GM21528 (cell line): Measurements from ENCODE around the gene EIF5A.
A peak's percentile ranks its signal among the peaks of the same experiment; 100 is the strongest.

Experiments used
- ATAC-seq: cut with Tn5 transposase; IDR thresholded peaks from one replicate; pipeline ENCODE4 v1.9.1; 2021; ENCODE audit warnings: mild to moderate bottlenecking, moderate library complexity; ENCODE audit not compliant: unreplicated experiment, low FRiP score

The EIF5A gene

DNA sequence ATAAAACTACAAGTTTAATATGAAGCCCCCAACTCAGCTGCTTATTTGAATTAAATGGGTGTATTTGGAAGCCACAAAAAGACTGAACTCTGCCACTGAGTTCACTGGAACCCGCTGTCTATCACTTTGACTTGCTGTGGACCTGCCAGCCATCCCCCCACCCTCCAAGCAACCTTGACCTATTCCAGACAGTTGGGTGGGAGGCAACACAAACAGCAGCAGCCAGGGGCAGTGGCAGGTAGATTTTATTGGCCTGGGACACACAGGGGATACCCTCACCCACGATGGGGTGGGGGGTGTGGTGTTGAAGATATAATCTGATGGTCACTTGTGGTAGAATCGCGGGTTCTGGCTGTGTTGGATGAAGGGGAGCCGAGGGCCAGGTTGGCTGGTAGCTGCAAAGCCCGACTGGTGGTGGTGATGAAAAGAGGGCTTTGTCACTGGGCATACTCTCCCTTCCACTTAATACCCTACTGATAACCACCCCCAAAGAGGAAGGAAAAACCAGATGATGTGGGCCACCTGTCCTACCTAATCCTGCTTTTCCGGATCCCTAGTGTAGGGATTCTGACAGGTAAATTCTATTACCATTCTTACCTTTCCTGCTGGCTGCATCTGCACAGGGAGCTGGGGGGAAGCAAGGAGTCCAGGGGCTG lies 5.1 kb downstream of the EIF5A start:
- ATAC-seq, result no peak

DNA sequence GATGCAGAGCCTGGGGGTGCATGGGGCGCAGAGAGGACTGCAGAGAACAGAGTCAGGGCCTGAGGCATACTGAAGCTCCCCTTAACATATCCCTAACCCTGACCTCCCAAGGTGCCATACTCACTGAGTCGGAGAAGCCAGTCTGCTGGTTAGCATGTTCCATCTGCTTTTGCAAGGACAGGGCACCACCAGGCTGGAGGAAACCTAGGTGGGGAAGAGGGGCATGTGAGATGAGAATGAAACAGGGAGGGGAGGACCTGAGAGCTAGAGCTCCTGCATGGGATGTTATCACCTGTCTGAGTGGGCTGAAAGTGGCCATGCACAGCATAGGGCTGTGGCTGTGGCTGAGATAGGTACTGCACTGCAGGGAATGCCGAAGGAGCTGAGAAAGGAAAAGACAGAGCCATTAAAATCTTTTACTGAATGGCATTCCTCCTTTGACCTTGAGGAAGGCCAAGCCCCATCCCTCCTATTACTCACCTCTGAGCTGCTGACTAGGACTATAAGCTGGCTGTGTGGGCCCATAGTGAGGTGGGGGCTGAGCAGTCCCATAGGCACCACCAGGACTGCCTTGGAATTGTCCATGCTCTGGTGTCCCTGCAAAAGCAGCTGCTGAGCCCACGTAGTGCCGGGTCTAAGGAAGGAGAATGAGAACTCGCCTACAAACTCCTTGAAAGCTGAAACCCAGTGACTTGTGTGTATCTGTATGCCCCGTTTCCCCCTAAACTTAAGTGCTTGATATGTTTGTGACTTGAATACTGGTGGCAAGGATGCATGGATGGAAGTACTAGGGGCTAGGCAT lies 5.9 kb downstream of the EIF5A start:
- ATAC-seq, result no peak

DNA sequence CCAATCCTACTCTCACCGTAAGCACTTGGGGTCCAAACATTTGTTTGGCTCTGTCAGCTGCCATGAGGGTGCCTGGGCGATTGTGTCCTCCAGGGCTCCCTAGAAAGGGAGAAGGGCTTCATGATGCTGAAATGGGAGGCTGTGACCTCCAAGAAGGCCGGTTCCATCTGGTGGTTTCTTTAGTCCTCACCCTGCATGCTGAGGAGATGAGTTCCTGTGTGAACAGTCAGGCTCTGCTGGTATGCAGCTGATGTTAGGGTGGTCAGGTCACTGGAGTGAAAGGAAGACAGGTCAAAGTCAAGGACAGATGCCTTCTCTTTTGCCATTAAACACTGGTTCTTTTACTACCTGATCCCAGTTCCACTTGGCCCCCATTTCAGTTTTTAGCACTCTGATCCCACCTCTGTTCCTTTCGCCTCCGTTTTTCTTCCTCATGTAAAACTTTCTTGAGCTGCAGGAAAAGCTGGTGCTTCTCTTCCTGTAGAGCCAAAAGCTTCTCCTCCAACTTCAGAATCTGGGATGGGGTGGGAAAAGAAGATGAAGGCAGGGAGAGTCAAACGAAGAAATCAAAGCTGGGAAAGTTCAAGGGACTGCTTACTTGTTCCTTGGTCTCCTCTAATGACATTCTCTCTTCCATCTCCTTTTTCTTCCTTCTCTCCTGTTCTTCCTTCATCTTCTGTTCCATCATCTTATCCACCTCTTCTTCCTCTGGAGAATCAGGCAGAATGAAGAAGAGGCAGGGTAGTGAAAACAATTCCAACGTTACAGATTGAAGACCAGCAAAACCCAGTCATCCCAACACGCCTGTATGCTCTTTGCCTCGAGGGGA lies 6.7 kb downstream of the EIF5A start:
- ATAC-seq, result no peak

DNA sequence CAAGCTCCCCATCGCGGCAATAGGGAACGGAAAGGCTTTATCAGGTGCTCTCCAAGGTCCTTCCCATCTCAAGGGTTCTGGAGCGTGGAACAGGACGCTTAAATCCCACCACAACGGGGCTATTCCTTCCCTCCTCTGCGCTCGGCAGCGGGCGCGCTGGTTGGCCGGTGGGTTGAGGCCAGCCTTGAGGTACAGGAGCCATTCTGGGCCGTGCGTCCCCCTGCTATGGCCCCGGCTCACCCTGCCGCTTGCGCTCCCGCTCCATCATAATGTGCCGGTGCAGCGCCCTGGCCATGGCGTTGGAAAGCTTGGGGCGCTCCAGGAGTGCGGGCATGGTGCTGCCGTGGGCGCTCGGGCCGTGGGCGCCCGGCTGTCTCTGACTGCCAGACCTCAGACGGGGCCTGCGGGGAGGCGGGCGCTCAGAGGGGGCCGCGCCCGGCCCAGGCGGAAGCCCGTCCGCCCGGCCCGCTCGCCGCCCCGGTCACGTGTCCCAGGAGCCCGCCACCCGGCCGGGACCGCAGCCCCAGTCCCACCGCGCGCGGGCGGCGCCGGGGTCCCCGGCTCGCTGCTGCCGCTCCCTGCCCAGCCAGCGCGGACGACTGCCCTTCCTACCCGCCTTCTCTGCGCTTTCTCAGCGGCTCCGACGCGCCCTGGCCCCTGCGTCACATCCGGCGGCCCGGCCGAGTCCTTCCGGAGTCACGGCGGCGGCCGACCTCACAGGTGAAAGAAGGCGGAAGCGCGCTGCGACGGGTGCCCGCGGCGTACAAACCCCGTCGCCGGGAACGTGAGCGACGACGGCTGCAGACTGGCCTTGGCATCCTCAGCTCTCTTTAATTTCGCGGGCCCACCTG lies 7.5 kb downstream of the EIF5A start, which contains the start of gene GPS2:
Gene GPS2, minus strand, starts transcription at position 642 of the 851 bp plus-strand sequence. Its CDS starts 308 bp downstream, at position 334.
- ATAC-seq, result peak; percentile 58

DNA sequence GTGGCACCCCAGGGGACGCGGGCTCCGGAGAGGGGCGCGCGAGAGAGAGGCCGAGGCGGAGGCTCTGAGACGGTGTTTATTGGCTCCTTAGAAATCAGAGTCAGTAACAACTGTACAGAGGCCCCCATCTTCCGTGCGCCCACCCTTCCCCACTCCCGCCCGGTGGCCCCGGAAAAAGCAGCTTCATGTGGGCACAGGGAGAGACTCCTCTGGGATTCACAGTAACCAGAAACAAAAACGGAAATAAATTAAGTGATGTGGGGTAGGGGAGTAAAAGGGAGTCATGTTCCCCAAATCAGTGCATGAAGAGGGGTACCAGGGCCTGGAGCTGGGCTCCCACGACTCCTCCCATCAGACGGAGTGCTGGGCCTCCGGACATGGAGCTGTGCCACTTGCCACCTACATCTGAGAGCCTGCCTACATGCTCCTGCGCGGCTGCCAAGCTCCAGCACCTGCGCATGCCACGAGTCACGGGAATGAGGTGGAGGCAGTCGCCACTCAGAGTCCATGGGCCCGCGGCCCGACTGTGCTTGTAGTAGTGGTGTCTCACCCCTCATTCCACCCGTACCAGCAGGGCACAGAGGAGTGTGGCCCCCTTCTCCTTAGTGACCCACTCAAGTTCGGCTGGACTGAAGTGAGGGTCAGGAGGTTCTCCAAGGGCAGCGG lies 8.3 kb downstream of the EIF5A start:
- ATAC-seq, result no peak

DNA sequence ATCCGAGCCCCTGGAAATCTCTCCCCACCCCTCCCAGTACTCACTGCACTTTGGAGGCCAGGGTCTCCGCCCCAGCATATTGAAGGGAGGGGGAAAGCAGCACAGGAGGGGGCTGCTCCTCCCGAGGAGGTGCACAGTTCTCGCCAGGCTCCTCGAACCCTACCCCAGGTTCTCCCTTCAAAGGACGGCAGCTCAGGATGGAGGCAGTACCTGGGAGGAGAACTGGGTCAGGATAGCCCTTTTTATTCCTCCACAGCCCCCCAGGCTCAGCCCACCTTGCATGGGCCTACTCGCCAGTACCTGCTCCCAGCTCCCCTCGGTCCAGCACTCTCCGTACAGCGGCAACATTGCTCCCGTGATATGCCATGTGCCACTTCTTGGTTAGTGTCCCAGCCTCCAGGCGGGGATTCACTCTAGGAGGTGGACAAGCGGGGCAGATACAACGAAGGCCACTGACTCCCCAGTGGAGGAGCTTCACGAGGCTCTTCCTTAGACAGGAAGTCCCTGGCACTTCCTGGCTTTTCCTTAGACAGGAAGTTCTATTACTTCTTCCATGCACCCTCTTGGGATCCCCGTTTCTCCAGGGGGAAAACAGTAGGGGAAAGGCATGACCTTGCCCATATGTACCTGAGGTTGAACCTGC lies 9.9 kb downstream of the EIF5A start:
- no peak for ATAC-seq

DNA sequence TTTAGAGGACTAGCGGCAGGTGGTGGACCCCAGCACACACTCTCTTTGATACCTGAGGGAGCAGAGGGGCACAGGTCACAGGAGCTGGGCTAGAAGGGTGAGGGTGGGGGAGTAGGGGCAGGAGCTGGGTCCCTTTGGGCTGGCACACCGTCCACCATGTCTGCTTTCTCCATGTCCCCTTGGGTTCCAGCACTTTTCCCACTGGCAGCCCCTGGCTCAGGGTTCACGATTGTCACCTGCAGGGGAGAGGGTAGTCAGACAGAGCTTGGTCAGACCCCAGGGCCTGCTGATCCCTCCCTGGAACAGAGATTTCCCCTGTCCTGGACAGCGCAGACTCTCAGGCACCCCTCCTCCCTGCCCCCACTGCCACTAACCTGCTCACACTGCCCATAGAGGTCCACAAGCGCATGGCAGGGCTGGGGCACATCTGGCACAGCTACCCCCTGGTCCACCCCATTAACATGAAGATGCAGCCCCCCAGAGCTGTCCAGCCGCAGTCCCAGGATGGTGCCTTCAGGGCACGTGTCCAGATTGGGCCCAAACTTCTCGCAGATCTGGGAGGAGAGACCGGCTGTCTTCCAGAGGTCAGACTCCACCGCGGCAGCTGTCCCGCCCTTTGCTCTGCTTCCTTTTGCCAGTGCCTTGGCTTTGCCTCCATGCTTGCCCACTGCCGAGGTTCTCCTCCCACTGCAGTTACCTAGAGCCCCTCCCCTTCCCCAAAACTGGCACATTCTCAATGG lies 10.9 kb downstream of the EIF5A start:
- ATAC-seq, result no peak

DNA sequence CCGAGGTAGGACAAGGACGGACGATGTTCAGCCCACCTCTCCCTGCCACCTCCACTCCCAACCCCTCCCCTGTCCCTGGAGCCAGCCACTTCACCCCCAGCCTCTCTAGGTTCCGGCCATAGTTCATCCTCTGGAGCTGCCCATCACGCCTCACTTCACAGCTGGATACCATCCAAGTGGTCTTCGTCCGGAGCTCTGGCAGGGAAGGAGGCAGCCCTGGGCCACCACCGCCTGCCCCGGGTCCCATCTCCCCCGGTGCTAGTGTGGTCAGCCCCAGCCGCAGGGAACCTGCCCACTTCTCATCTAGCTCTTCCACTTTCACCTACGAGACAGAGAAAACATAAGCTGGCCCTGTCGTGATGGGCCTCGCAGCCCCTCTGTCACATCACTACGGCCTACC lies 14.0 kb downstream of the EIF5A start:
- no peak for ATAC-seq

DNA sequence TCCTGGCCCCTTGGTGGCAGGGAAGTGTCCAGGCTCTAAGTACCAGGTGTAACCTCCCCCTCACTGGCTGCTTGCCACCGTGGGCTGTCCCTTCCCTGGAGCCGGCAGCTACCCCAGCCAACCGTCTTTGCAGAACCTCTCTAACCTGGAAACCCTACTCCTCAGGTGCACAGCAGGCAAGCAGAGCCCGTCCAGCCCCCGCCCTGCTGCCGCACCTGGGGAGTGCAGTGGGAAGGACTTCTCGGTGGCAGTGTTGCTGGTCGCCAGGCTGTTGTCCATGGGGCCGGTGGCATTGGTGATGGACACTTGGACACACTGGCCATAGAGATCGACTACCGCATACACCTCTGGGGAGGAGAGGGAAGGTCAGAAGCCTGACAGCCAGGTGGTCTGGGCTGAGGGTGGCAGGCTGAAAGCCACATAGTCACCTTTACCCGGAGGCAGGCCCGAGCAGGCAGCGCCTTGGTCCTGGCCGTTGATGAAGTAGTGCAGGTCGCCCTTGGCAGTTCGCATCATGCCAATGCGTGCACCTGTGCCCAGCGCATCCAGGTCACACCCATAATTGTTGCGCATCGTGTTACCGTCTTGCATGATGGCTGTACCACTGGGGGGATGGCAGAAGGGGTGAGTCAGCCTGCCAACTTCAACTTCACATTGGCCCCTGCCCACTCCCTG lies 15.2 kb downstream of the EIF5A start:
- no peak for ATAC-seq

DNA sequence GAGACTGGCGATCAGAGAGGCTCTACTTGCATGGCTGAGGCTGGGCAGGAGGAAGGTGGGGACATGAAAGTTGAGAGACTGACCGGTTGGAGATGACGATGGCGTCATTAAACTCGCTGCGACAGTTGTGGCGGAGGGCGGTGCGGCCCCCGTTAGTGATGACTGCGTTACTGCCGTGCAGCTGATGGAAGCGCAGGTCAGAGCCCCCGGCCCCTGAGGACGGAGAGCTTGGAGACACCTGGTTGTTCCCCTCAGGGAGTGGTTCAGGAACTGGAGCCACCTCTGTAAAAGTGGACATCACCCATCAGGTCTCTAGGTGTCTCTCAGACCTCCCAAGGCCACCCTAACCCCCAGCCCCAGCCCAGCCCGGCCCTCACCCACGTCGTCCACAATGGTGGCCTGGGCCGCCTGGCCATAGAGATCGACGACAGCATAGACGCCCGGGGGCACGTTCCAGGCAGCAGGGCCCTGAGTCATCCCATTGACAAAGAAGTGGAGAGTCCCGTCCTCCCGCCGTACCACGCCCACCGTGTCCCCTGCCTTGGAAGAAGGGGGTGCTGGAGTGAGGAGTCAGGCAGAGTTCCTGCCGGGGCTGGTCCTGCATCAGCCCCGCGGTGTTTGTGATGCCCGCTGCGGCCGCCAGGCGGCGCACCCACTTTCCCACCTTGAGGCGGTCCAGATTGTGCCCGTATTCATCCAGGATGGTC lies 16.5 kb downstream of the EIF5A start:
- no peak for ATAC-seq

DNA sequence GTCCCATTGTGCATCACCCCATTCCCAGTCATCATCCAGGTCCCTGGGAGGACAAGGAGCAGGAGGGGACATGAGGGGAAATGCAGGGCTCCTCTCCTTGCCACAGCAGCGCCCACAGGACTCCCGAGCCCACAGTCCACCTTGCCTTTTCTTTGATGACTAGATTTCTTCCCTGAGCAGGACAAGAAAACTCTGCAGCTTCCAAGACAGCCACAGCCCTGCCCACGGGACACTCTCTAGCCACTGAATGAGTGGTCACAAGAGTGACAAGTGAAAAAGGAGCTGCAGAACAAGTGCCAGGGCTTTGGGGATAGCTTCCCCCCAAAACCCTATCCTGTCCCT lies 17.0 kb downstream of the EIF5A start:
- no peak for ATAC-seq

DNA sequence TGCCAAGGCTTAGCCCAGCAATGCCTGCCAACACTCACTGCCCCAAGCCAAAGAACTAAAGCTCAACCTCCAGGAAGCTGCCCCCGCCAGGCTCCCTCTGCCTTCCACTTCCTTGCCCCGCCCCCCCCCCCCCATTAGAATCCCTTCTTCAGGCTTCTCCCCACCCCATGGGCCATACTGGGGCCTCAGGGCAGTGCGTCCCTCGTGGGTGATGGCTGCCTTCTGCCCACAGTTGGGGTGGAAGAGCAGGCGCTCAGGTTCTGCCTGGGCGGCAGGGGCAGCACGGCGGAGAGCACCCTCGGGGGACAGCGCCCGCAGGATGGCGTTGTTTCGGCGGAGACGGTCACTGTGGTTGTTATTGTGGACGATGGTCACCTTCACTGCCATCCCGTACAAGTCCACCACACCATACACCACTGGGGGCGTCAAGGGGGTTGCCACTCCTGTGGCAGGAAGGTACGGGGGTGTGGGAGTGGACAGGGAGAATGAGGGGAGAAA lies 17.7 kb downstream of the EIF5A start:
- no peak for ATAC-seq

DNA sequence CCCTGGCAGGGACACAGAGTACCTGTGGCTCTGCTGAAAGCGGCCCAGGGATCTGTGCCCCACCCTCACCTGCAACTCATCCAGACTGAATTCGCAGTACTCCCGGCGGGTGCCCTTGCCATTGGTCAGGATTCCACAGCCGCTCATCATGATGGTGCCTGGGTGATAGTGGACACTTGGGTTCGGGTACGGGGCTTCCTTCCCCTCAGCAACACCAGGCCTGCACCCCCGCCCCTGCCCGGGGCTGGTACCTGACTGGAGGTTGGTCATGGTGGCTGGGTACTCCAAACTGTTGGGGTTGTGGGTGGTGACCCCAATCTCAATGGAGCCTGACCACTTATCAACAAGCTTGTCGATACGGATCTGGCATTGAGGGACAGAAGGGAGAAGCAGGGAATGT lies 18.8 kb downstream of the EIF5A start:
- ATAC-seq, result no peak

DNA sequence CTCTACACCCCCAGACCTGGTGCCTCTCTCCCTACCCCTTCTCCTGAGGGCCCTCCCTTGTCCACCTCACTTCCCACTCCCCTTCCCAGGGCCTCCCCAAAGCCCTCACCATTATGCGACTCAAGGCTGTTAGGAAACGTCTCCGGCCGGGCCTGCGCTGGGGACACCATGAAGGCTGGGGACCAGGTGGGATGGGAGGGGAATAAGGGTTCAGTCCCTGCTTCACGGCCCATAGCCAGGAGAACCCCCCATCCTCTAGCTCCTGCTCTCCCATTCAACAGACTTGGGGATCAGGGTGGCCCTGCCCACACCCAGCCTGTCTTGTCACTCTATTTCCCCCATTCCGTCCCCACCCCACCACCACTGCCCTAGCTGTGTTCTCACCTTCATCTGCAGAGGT lies 19.6 kb downstream of the EIF5A start:
- no peak for ATAC-seq

DNA sequence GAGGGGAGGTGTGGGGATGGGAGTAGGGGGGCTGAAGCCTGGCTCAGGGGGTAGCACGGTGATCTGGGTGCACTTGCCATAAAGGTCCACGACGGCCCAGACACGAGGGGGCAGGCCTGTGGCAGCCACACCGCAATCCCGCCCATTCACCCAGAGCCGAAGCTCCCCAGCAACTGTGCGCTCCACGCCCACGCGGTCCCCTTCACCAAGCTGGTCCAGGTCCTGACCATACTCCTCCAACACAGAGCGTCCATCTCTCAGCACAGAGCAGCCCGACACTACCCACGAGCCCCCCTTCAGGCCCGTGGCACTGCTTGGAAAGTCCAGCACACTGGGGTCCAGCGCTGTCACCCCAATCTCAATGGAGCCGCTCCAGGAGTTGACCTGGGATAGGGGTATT lies 20.1 kb downstream of the EIF5A start:
- ATAC-seq, result no peak

DNA sequence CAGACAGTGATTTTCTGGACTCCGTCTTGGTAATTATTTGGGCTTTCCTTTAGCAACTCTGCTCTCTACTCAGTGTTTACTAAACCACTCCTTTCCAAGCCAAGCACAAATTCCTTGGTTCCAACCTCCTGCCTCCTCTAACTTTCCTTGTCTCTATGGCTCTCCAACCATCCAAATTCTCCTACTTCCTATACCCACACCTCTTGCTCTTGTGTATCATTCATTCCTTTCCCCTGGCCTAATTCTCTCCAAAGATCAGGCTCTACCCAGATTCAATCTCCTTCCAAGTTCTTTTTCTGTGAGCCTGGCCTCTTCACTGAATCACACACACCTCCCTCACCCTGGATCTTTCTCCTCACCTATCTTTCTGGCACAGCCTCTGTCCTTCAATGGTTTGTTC lies 20.6 kb downstream of the EIF5A start:
- no peak for ATAC-seq

DNA sequence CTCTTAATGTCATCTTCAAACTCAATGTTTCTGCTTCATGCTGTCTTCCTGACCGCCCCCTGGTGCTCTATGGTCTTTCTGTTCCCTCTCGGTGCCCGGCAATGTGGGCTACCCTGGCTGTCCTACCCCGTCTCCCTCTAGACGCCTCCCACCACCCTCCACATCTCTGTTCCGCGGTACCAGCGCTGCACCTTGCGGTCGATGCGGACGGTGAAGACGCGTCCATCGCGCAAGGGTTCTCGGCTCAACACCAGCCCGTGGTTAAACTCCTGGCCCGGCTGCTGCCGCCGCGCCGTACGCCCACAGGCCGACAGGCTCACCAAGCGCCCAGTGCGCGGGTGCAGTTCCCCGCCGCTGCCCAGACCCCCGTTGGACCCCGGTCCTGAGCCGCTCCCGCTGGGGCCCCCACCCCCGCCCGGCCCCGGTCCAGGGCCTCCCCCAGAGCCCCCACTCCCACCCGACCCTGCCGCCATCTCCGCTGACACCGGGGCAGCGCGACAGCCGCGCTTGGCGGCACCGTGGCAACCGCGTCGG lies 21.5 kb downstream of the EIF5A start, which contains the start of gene NEURL4:
Gene NEURL4, minus strand, starts transcription at position 496 of the 534 bp plus-strand sequence. Its CDS starts 23 bp downstream, at position 473.
- ATAC-seq, result peak; percentile 8
